ENCODE measurements around the gene ADAM11. TPM values are rescaled to one million over a fixed set of nuclear protein-coding genes. Genes with fewer than 3 reads are reported as not detected.

Gene ADAM11
- total and polyA plus RNA-seq, 2 of the 8 experiments (the other 6 are each of a cell fraction or from before 2014, with no cell fraction given) = 2.3 to 2.9 TPM

- Histone ChIP-seq H3K56ac (replicated peaks; ENCODE audit: insufficient read length, low read depth, low read length) (no peak overlapping the region), H2BK12ac (ENCODE audit: low read depth, low read length) (no peak overlapping the region), H3K4me1 (replicated peaks in 1 of 4; ENCODE audit: control insufficient read depth in 3 of 4, insufficient read depth in 4 of 4, low read length in 3 of 4) (peaks cover 0 to 3% (median 0%) of the 10 kb centered on the region in 4 experiments; a peak in 2 of 7 replicates), H2AFZ (ENCODE audit: low read length) (no peak overlapping the region), H3K23ac (ENCODE audit: insufficient read length) (no peak overlapping the region), H3K36me3 (ENCODE audit: control insufficient read depth in 2 of 4, insufficient read depth in 4 of 4, low read length in 3 of 4) (peaks cover 0 to under 1% (median 0%) of the 10 kb centered on the region in 4 experiments; a peak in 2 of 8 replicates), H3K27me3 (replicated peaks in 1 of 4; ENCODE audit: control insufficient read depth in 3 of 4, extremely low read depth in 1 of 4, insufficient read depth in 3 of 4, low read length in 3 of 4) (no peaks in the 10 kb centered on the region), H2AK5ac (ENCODE audit: low read depth, low read length) (no peak overlapping the region), H3K79me2 (ENCODE audit: control insufficient read depth in 1 of 2, insufficient read depth in 2 of 2, low read length in 2 of 2) (no peaks in the 10 kb centered on the region), H3K9ac (replicated peaks in 1 of 4; ENCODE audit: extremely low read depth in 1 of 4, low read depth in 3 of 4, low read length in 3 of 4) (no peak overlapping the region), H3K18ac (ENCODE audit: extremely low read depth, low read length) (no peak overlapping the region), H2BK20ac (ENCODE audit: low read length) (no peak overlapping the region), H3K9me3 (ENCODE audit: insufficient read depth in 2 of 2, low read depth in 1 of 2, low read length in 1 of 2) (no peaks in the 10 kb centered on the region), H3K23me2 (ENCODE audit: low read depth, low read length) (no peaks in the 10 kb centered on the region), H4K5ac (ENCODE audit: insufficient read length, low read depth, low read length) (no peak overlapping the region), H4K20me1 (replicated peaks in 1 of 2; ENCODE audit: control insufficient read depth in 1 of 2, insufficient read depth in 2 of 2, low read length in 2 of 2) (peaks cover 0 to 5% of the 10 kb centered on the region in 2 experiments), H2BK15ac (ENCODE audit: low read length) (no peak overlapping the region), H3K4ac (replicated peaks; ENCODE audit: insufficient read length, low read depth, low read length) (no peak overlapping the region), H3K4me2 (ENCODE audit: insufficient read depth in 1 of 2, low read depth in 2 of 2, low read length in 2 of 2) (no peak overlapping the region), H3K14ac (ENCODE audit: insufficient read length) (no peak overlapping the region), H4K8ac (ENCODE audit: extremely low read depth, insufficient read depth, low read length) (no peak overlapping the region), H2BK5ac (ENCODE audit: low read depth, low read length) (no peak overlapping the region), H2BK120ac (replicated peaks; ENCODE audit: low read depth, low read length) (no peak overlapping the region), H3K27ac (ENCODE audit: low read depth, low read length) (no peak overlapping the region), H4K91ac (replicated peaks; ENCODE audit: insufficient read length, low read length) (no peak overlapping the region), H3K4me3 (ENCODE audit: extremely low read depth in 1 of 4, insufficient read depth in 2 of 4, low read depth in 3 of 4, low read length in 4 of 4) (no peak overlapping the region), H3K79me1 (ENCODE audit: low read depth, low read length) (no peaks in the 10 kb centered on the region)
- ChIA-PET POLR2A (ENCODE audit: partially characterized antibody) (interaction anchor here (0.5 to 0.9 kb wide), 3 partner anchors 11 to 57 kb away, joined by 3 read pairs; no protein-coding TSS in a partner anchor), CTCF (ENCODE audit: partially characterized antibody) (interaction anchor here (0.7 kb wide), 1 partner anchor 85 kb away, joined by 4 read pairs; no protein-coding TSS in a partner anchor)
- FAIRE-seq (no peak), DNase-seq (ENCODE audit: low read depth in 1 of 2, low spot score in 2 of 2) (no peak)
- 100% methylated on average over 1 of the region's 1 CpG; no CpG with 5 or more reads in 1 of the 2 experiments for WGBS, 2 experiments (ENCODE audit: extremely low coverage in 1 of 2, insufficient coverage in 1 of 2, insufficient read length in 1 of 2, insufficient replicate concordance in 2 of 2, low coverage in 1 of 2, low lambda C conversion rate in 2 of 2, missing lambda C conversion rate in 1 of 2)
- TF ChIP-seq JUND (IDR thresholded peaks at IDR 0.05; ENCODE audit: low read length) = no peak
- no peak for TF ChIP-seq BACH1 (IDR thresholded peaks at IDR 0.05; ENCODE audit: low read length)
- no peak for TF ChIP-seq CEBPB (IDR thresholded peaks at IDR 0.05; ENCODE audit: low read depth, low read length)
- TF ChIP-seq CBX8 (IDR thresholded peaks at IDR 0.05; ENCODE audit: borderline replicate concordance, low read depth, low read length) = no peak
- TF ChIP-seq RNF2 (IDR thresholded peaks at IDR 0.05; ENCODE audit: borderline replicate concordance, low read depth, low read length, missing control alignments, poor library complexity, severe bottlenecking) = no peak
- no peak for TF ChIP-seq PHF8 (conservative IDR thresholded peaks at IDR 0.05; ENCODE audit: low read depth, low read length)
- no peak for TF ChIP-seq E2F6 (IDR thresholded peaks at IDR 0.05)
- TF ChIP-seq USF2 (IDR thresholded peaks at IDR 0.05; ENCODE audit: low read length) = no peak
- TF ChIP-seq TAF1 (IDR thresholded peaks at IDR 0.05; ENCODE audit: low read depth, low read length) = no peak
- no peak for TF ChIP-seq TAF7 (optimal IDR thresholded peaks at IDR 0.05; ENCODE audit: borderline replicate concordance, low read depth, low read length)
- TF ChIP-seq EZH2 (IDR thresholded peaks at IDR 0.05; ENCODE audit: low read depth, low read length, severe bottlenecking) = no peak
Measured at GRCh38 chr17:44792276-44792675, 33.5 kb downstream of the ADAM11 start.

Data from H1 (cell line).